H9 (cell line): Measurements from ENCODE around the gene MRPL51. TPM values are rescaled to one million over a fixed set of nuclear protein-coding genes. Genes with fewer than 3 reads are reported as not detected.

Experiments used
- DNase-seq: peaks from one replicate; pipeline ENCODE4 v3.0.0-alpha.2; 2017
- H2AFZ ChIP-seq: one replicate; pipeline ENCODE4 v1.6.1; 2013; ENCODE audit warnings: mild to moderate bottlenecking, low read length, control low read depth, moderate library complexity
- H2AK5ac ChIP-seq: 2 replicates; pipeline ENCODE4 v1.6.1; 2013; ENCODE audit warnings: low read length, control low read depth, mixed read lengths; ENCODE audit not compliant: insufficient read length
- H2BK120ac ChIP-seq: one replicate; pipeline ENCODE4 v1.6.1; 2013; ENCODE audit warnings: low read depth, mild to moderate bottlenecking, low read length, control low read depth, inconsistent platforms; ENCODE audit not compliant: poor library complexity, severe bottlenecking
- H2BK12ac ChIP-seq: 2 replicates; pipeline ENCODE4 v1.6.1; 2013; ENCODE audit warnings: low read length, control low read depth, mixed read lengths, low read depth; ENCODE audit not compliant: insufficient read length
- H2BK15ac ChIP-seq: 2 replicates; pipeline ENCODE4 v1.6.1; 2013; ENCODE audit warnings: low read depth, low read length, control low read depth
- H2BK20ac ChIP-seq: one replicate; pipeline ENCODE4 v1.6.1; 2013; ENCODE audit warnings: low read depth, mild to moderate bottlenecking, low read length, control low read depth, inconsistent platforms; ENCODE audit not compliant: poor library complexity, severe bottlenecking
- H2BK5ac ChIP-seq: 2 replicates; pipeline ENCODE4 v1.6.1; 2013; ENCODE audit warnings: low read length, control low read depth, mixed read lengths; ENCODE audit not compliant: insufficient read length
- H3K14ac ChIP-seq: 2 replicates; pipeline ENCODE4 v1.6.1; 2013; ENCODE audit warnings: low read length, control low read depth; ENCODE audit not compliant: insufficient read depth
- H3K18ac ChIP-seq: 2 replicates; pipeline ENCODE4 v1.6.1; 2013; ENCODE audit warnings: low read depth, mild to moderate bottlenecking, mixed read lengths, low read length, control low read depth; ENCODE audit not compliant: insufficient read length
- H3K23ac ChIP-seq: 2 replicates; pipeline ENCODE4 v1.6.1; 2013; ENCODE audit warnings: low read length, control low read depth, mixed read lengths, low read depth; ENCODE audit not compliant: insufficient read length
- H3K23me2 ChIP-seq: 2 replicates; pipeline ENCODE4 v1.6.1; 2013; ENCODE audit warnings: low read depth, mild to moderate bottlenecking, mixed read lengths, low read length, control low read depth; ENCODE audit not compliant: insufficient read length, poor library complexity, severe bottlenecking
- H3K27ac ChIP-seq: 2 replicates; pipeline ENCODE4 v1.5.1; 2013; ENCODE audit warnings: low read length, control low read depth, mixed read lengths, low read depth; ENCODE audit not compliant: insufficient read length
- H3K27me3 ChIP-seq: 2 replicates; pipeline ENCODE4 v1.6.1; 2013; ENCODE audit warnings: low read length, control low read depth, inconsistent platforms; ENCODE audit not compliant: insufficient read depth
- H3K4ac ChIP-seq: 2 replicates; pipeline ENCODE4 v1.6.1; 2013; ENCODE audit warnings: low read depth, mild to moderate bottlenecking, control low read depth, inconsistent platforms, low read length, moderate library complexity
- H3K4me1 ChIP-seq: 2 replicates; pipeline ENCODE4 v1.6.1; 2013; ENCODE audit warnings: low read length, control low read depth, inconsistent platforms; ENCODE audit not compliant: insufficient read depth
- H3K4me2 ChIP-seq: 2 replicates; pipeline ENCODE4 v1.6.1; 2013; ENCODE audit warnings: low read length, control low read depth, mixed read lengths; ENCODE audit not compliant: insufficient read length, insufficient read depth
- H3K56ac ChIP-seq: 2 replicates; pipeline ENCODE4 v1.6.1; 2013; ENCODE audit warnings: low read depth, mild to moderate bottlenecking, mixed read lengths, low read length, control low read depth; ENCODE audit not compliant: insufficient read length
- H3K79me1 ChIP-seq: 2 replicates; pipeline ENCODE4 v1.6.1; 2013; ENCODE audit warnings: low read depth, mild to moderate bottlenecking, moderate library complexity, low read length, control low read depth, inconsistent platforms; ENCODE audit not compliant: insufficient read depth, poor library complexity, severe bottlenecking
- H3K79me2 ChIP-seq: 2 replicates; pipeline ENCODE4 v1.6.1; 2013; ENCODE audit warnings: low read length, control low read depth, inconsistent platforms; ENCODE audit not compliant: insufficient read depth
- H3K9ac ChIP-seq: 2 replicates; pipeline ENCODE4 v1.6.1; 2013; ENCODE audit warnings: low read length, control low read depth, mixed read lengths; ENCODE audit not compliant: insufficient read length; ENCODE audit errors: extremely low read depth
- H3K9me3 ChIP-seq: one replicate; pipeline ENCODE4 v1.6.1; 2013; ENCODE audit warnings: low read depth, low read length, inconsistent platforms; ENCODE audit not compliant: control insufficient read depth
- H3T11ph ChIP-seq: one replicate; pipeline ENCODE4 v1.6.1; 2013; ENCODE audit warnings: mild to moderate bottlenecking, low read length, control low read depth, inconsistent platforms
- H4K20me1 ChIP-seq: one replicate; pipeline ENCODE4 v1.6.1; 2013; ENCODE audit not compliant: control insufficient read depth, insufficient read length, insufficient read depth
- H4K5ac ChIP-seq: 2 replicates; pipeline ENCODE4 v1.6.1; 2013; ENCODE audit warnings: low read depth, mild to moderate bottlenecking, mixed read lengths, low read length, control low read depth; ENCODE audit not compliant: insufficient read length
- H4K8ac ChIP-seq: replicated peaks from 2 replicates; pipeline ENCODE4 v1.6.1; 2013; ENCODE audit warnings: low read length, control low read depth, mixed read lengths, low read depth; ENCODE audit not compliant: insufficient read length
- H4K91ac ChIP-seq: 2 replicates; pipeline ENCODE4 v1.6.1; 2013; ENCODE audit warnings: low read depth, mild to moderate bottlenecking, moderate library complexity, mixed read lengths, low read length, control low read depth; ENCODE audit not compliant: insufficient read length
- H3K27ac Mint-ChIP-seq, 3 experiments: 2 replicates in 2 of 3; 3 replicates in 1 of 3; pipeline ENCODE4 v1.8.0; 2020 to 2021; ENCODE audit warnings: mixed read lengths in 3 of 3, mild to moderate bottlenecking in 1 of 3, moderate library complexity in 1 of 3
- H3K27me3 Mint-ChIP-seq: 2 replicates; pipeline ENCODE4 v1.8.0; 2021; ENCODE audit warnings: low read depth, mild to moderate bottlenecking, moderate library complexity, mixed read lengths
- H3K36me3 Mint-ChIP-seq, 3 experiments: 2 replicates in 2 of 3; 3 replicates in 1 of 3; pipeline ENCODE4 v1.8.0; 2020 to 2021; ENCODE audit warnings: low read depth in 3 of 3, mixed read lengths in 3 of 3; ENCODE audit not compliant: insufficient read depth in 1 of 3
- H3K4me1 Mint-ChIP-seq, 2 experiments: 2 replicates each; pipeline ENCODE4 v1.8.0; 2020; ENCODE audit warnings: mixed read lengths in 2 of 2
- H3K4me3 Mint-ChIP-seq, 2 experiments: 2 replicates in 1 of 2; 3 replicates in 1 of 2; pipeline ENCODE4 v1.8.0; 2020 to 2021; ENCODE audit warnings: mild to moderate bottlenecking in 2 of 2, mixed read lengths in 2 of 2, moderate library complexity in 1 of 2
- H3K9me3 Mint-ChIP-seq, 2 experiments: 2 replicates in 1 of 2; 3 replicates in 1 of 2; pipeline ENCODE4 v1.8.0; 2020; ENCODE audit warnings: mild to moderate bottlenecking in 2 of 2, mixed read lengths in 2 of 2, moderate library complexity in 1 of 2
- CTCF ChIP-seq: fragments of 200-600 bp; sonication (generic); conservative IDR thresholded peaks from 3 replicates; pipeline ENCODE4 v1.8.0; 2021; ENCODE audit warnings: antibody characterized with exemption, mild to moderate bottlenecking
- WGBS: extraction: QIAGEN DNeasy Blood & Tissue Kit; methylation state at CpG from one replicate; pipeline ENCODE4 v1.1.7; 2013; ENCODE audit warnings: missing lambda C conversion rate, low lambda C conversion rate, mixed read lengths; ENCODE audit not compliant: insufficient read length; ENCODE audit errors: extremely low coverage; 5-methylcytosine and 5-hydroxymethylcytosine counted together
- total RNA-seq: library from RNA; stranded (reverse); gene quantifications from 2 replicates; pipeline ENCODE4 v1.2.1, GENCODE V29; 2021

The MRPL51 gene
- total RNA-seq, 1 experiment from 2014 or later, result 329 TPM

- peaks cover 37 to 77% (median 56%) of the 10 kb centered on the region in 3 experiments for H3K36me3 Mint-ChIP-seq
- H3K27ac Mint-ChIP-seq, result peak overlapping the region in 1 of 3 experiments; percentile 20; a peak in 4 of 7 replicates
- no peak overlapping the region for H3K4me3 Mint-ChIP-seq
- H2AFZ ChIP-seq, result no peak overlapping the region
- H3K27me3 Mint-ChIP-seq, result peaks cover 5% of the 10 kb centered on the region; the same call in 1 of the 2 replicates
- no peak overlapping the region for H3K56ac ChIP-seq
- no peak overlapping the region for H3K23ac ChIP-seq
- TF ChIP-seq CTCF, result no peak
- no peak overlapping the region for H3K9ac ChIP-seq
- no peak overlapping the region for H3K4me2 ChIP-seq
- no peaks in the 10 kb centered on the region for H3K4me1 ChIP-seq
- H2AK5ac ChIP-seq, result no peak overlapping the region
- H3K9me3 Mint-ChIP-seq, result no peaks in the 10 kb centered on the region; a peak in 1 of 5 replicates
- no peaks in the 10 kb centered on the region for H3K79me2 ChIP-seq
- H4K8ac ChIP-seq, result no peak overlapping the region
- H2BK120ac ChIP-seq, result no peak overlapping the region
- H2BK15ac ChIP-seq, result no peak overlapping the region
- no peak overlapping the region for H2BK12ac ChIP-seq
- H3K4me1 Mint-ChIP-seq, result peaks cover 24 to 25% of the 10 kb centered on the region in 2 experiments
- H3K27me3 ChIP-seq, result no peaks in the 10 kb centered on the region
- peak; percentile 28 for DNase-seq
- no peak overlapping the region for H3K27ac ChIP-seq
- no peak overlapping the region for H3K14ac ChIP-seq
- H2BK5ac ChIP-seq, result no peak overlapping the region
- H3K79me1 ChIP-seq, result no peaks in the 10 kb centered on the region
- no peak overlapping the region for H3K4ac ChIP-seq
- H4K91ac ChIP-seq, result no peak overlapping the region
- peaks cover 2% of the 10 kb centered on the region for H4K20me1 ChIP-seq
- no peak overlapping the region for H3T11ph ChIP-seq
- no peak overlapping the region for H2BK20ac ChIP-seq
- WGBS, result no CpG with 5 or more reads among the region's 13 CpGs
- no peaks in the 10 kb centered on the region for H3K23me2 ChIP-seq
- H4K5ac ChIP-seq, result no peak overlapping the region
- no peak overlapping the region for H3K18ac ChIP-seq
- H3K9me3 ChIP-seq, result no peaks in the 10 kb centered on the region
These were observed 49.3 kb upstream of the MRPL51 start for GRCh38 chr12:6542209-6543009.
